PC-3 (cell line): ENCODE measurements around the gene HOXB9. TPM values are rescaled to one million over a fixed set of nuclear protein-coding genes. Genes with fewer than 3 reads are reported as not detected.

ENCODE experiments used
- ATAC-seq: fragments of 200-7000 bp; cut with Tn5 transposase; 2 replicates; pipeline ENCODE4 v1.9.1; 2020; ENCODE audit warnings: mild to moderate bottlenecking, moderate library complexity
- BruUV-seq: library from RNA; stranded (reverse); fragments of 400-500 nt; replicated peaks from 2 replicates; lab custom pipeline; 2021; lab: Mats Ljungman, UMichigan
- CTCF ChIA-PET: fragments of 300-600 bp; sonication (Branson Sonifier 250); formaldehyde crosslinking; loops from one replicate; lab custom pipeline; 2022; ENCODE audit warnings: antibody characterized with exemption; lab: Charles Lee
- POLR2A ChIA-PET: fragments of 300-600 bp; sonication (Branson Sonifier 250); formaldehyde crosslinking; loops from one replicate; lab custom pipeline; 2022; ENCODE audit warnings: antibody characterized with exemption; ENCODE audit not compliant: unreplicated experiment; lab: Charles Lee
- DNase-seq: peaks from one replicate; pipeline ENCODE4 v3.0.0-alpha.2; 2015
- H2AFZ ChIP-seq: fragments of 300-600 bp; sonication (generic); 2 replicates; pipeline ENCODE4 v1.6.0; 2016; ENCODE audit warnings: antibody characterized with exemption, low read length
- H3F3A ChIP-seq: fragments of 300-600 bp; sonication (generic); one replicate; pipeline ENCODE4 v1.6.0; 2017; ENCODE audit warnings: antibody characterized with exemption, low read length, control low read depth, mild to moderate bottlenecking; ENCODE audit not compliant: unreplicated experiment
- H3K27ac ChIP-seq: fragments of 300-600 bp; sonication (generic); 2 replicates; pipeline ENCODE4 v1.5.1; 2016; ENCODE audit warnings: mild to moderate bottlenecking, low read length
- H3K27me3 ChIP-seq: fragments of 300-600 bp; sonication (generic); 2 replicates; pipeline ENCODE4 v1.6.1; 2016; ENCODE audit warnings: low read length, mixed read lengths
- H3K36me3 ChIP-seq: fragments of 300-600 bp; sonication (generic); 2 replicates; pipeline ENCODE4 v1.6.1; 2016; ENCODE audit warnings: low read depth, mixed run types, low read length, mixed read lengths
- H3K4me1 ChIP-seq: fragments of 300-600 bp; sonication (generic); 2 replicates; pipeline ENCODE4 v1.5.1; 2016; ENCODE audit warnings: low read length; ENCODE audit not compliant: insufficient read depth
- H3K4me2 ChIP-seq: fragments of 300-600 bp; sonication (generic); 2 replicates; pipeline ENCODE4 v1.6.0; 2016; ENCODE audit warnings: low read length
- H3K4me3 ChIP-seq: fragments of 300-600 bp; sonication (generic); 2 replicates; pipeline ENCODE4 v1.5.1; 2016; ENCODE audit warnings: mild to moderate bottlenecking, low read length, mixed read lengths
- H3K79me2 ChIP-seq: fragments of 300-600 bp; sonication (generic); 2 replicates; pipeline ENCODE4 v1.6.1; 2017; ENCODE audit warnings: low read length, mixed read lengths
- H3K9ac ChIP-seq: fragments of 300-600 bp; sonication (generic); 2 replicates; pipeline ENCODE4 v1.6.0; 2016; ENCODE audit warnings: mild to moderate bottlenecking, low read length
- H3K9me2 ChIP-seq: fragments of 300-600 bp; sonication (generic); replicated peaks from 2 replicates; pipeline ENCODE4 v1.6.1; 2016; ENCODE audit warnings: mixed run types, low read length, mixed read lengths
- H3K9me3 ChIP-seq: fragments of 300-600 bp; sonication (generic); 2 replicates; pipeline ENCODE4 v1.6.1; 2016; ENCODE audit warnings: low read length, mixed read lengths
- H4K20me1 ChIP-seq: fragments of 300-600 bp; sonication (generic); 2 replicates; pipeline ENCODE4 v1.6.1; 2016; ENCODE audit warnings: low read length, mixed read lengths
- EZH2 ChIP-seq: fragments of 300-600 bp; sonication (generic); IDR thresholded peaks from one replicate; pipeline ENCODE4 v1.6.1; 2017; ENCODE audit warnings: antibody characterized with exemption, mild to moderate bottlenecking, low read length; ENCODE audit not compliant: unreplicated experiment
- EZH2phosphoT487 ChIP-seq: fragments of 300-600 bp; sonication (generic); IDR thresholded peaks from 2 replicates; pipeline ENCODE4 v1.6.1; 2018; ENCODE audit warnings: mild to moderate bottlenecking, antibody characterized with exemption, low read length, borderline replicate concordance
- intact Hi-C: fragments of 100-400 bp; cut with micrococcal nuclease; formaldehyde crosslinking; loops from 2 replicates; pipeline ENCODE4 v1.9.0; 2023
- total RNA-seq: library from RNA; depleted of rRNA; stranded (reverse); fragments of >200 nt; gene quantifications from 2 replicates; pipeline ENCODE4 v1.2.3, GENCODE V29; 2014
- TF ChIP-seq, protein P1 (sequence below): fragments of 300-600 bp; sonication (generic); conservative IDR thresholded peaks from 2 replicates; pipeline ENCODE4 v1.5.1; 2017; ENCODE audit warnings: antibody characterized with exemption, low read depth, mild to moderate bottlenecking, low read length

The HOXB9 gene
- total RNA-seq, 1 experiment from 2014 or later = 7.0 TPM

DNA sequence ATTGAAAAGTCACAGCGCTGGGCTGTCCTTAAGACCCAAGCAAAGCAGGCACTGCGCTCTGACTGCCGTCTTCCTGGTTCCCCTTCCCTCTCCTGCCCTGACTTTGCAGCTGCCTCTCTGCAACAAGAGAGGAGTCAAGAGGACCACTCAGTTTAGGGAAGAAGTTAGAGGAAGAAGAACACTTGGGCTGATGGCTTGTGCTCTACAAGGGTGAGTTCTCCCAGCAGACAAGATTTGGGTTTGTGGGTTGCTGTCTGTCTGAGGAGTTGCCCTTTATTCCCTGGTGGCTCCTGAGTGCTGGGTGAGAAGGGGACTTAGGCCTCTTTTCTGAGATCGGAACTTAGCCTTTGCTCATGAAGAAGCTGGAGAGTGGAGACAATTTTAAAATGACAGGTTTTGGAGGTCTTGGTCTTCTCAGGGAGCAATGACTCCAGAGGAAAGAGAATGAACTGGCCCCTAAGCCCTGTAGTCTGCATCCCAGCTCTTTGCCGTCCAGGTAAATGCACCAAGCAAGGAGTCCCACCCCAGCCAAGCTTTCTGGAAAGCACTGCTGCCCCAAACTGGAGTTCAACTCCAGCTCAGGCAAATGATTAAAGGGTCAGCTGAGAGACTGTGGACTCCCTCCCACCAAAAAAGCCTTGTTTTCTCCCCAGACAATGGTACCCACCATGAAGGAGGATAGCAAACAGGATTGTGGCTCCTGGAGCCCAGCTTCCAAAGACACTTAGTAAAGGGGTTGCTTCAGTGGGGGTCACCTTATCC, 2.7 kb upstream of the HOXB9 start:
- peaks cover 73% of the 10 kb centered on the region for H3K27me3 ChIP-seq
- H3K36me3 ChIP-seq = no peaks in the 10 kb centered on the region
- no peaks in the 10 kb centered on the region for H4K20me1 ChIP-seq
- H3F3A ChIP-seq = no peaks in the 10 kb centered on the region
- no peak overlapping the region for H3K9ac ChIP-seq
- no peak for ATAC-seq
- no peaks in the 10 kb centered on the region for H3K9me2 ChIP-seq
- no peaks in the 10 kb centered on the region for H3K79me2 ChIP-seq
- peaks cover 12% of the 10 kb centered on the region for H3K4me1 ChIP-seq
- TF ChIP-seq, protein P1, sequence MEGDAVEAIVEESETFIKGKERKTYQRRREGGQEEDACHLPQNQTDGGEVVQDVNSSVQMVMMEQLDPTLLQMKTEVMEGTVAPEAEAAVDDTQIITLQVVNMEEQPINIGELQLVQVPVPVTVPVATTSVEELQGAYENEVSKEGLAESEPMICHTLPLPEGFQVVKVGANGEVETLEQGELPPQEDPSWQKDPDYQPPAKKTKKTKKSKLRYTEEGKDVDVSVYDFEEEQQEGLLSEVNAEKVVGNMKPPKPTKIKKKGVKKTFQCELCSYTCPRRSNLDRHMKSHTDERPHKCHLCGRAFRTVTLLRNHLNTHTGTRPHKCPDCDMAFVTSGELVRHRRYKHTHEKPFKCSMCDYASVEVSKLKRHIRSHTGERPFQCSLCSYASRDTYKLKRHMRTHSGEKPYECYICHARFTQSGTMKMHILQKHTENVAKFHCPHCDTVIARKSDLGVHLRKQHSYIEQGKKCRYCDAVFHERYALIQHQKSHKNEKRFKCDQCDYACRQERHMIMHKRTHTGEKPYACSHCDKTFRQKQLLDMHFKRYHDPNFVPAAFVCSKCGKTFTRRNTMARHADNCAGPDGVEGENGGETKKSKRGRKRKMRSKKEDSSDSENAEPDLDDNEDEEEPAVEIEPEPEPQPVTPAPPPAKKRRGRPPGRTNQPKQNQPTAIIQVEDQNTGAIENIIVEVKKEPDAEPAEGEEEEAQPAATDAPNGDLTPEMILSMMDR = no peak
- TF ChIP-seq EZH2phosphoT487 = no peak
- TF ChIP-seq EZH2 = no peak
- ChIA-PET POLR2A (interaction anchor here (0.6 kb wide), 1 partner anchor 34 kb away, joined by 3 read pairs; no protein-coding TSS in a partner anchor), CTCF (interaction anchor here (0.6 kb wide), 1 partner anchor 184 kb away, joined by 3 read pairs; no protein-coding TSS in a partner anchor)
- intact Hi-C loops = no loop called here
- H3K4me2 ChIP-seq = no peak overlapping the region
- H3K9me3 ChIP-seq = no peaks in the 10 kb centered on the region
- no TSS peak for BruUV-seq
- no peak overlapping the region for H3K4me3 ChIP-seq
- DNase-seq = no peak
- no peak overlapping the region for H2AFZ ChIP-seq
- H3K27ac ChIP-seq = no peak overlapping the region

DNA sequence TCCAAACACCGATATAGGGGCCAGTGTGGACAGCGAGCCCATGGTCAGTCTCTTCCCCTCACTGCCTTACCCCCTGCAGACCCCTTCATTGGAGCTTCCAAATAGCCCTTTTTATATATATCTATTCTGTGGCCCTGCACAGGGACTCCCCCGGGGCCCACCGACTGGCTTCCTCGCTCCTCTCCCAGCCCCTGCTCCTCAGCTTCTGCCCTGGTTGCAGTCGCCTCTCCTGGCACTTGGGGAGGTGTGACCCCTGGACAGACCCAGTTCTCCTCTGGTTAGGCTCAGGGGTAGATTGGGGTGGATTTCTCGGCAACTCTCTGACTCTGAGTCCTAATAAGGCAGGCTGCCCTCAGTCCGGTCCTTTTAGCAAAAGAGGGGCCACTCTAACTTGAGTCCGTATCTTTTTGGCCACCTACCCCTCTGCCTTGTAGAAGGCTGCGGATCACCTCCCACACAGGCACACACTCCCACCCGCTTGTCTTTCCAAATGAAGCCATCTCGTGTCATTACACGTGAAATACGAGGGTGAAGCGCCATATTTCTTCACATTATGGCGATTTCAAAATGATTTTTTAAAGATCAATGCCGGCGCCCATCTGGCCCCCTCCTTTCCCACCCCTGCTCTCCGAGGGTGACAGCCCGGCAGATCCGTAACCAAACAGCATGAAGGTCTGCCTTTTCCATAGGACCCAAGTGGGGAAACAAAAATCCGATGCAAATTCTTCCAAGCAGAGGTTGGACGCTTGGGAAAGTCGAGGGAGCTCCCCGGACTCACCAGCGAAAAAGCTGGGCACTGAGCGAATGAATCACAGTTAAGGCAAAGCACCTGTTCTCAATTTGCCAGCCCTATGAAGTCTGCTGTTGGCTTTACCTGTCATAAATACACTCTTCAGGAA, 1.7 kb upstream of the HOXB9 start:
- intact Hi-C loops = no loop called here
- peaks cover 75% of the 10 kb centered on the region for H3K27me3 ChIP-seq
- no peak overlapping the region for H3K27ac ChIP-seq
- H3K4me3 ChIP-seq = no peak overlapping the region
- H3K9ac ChIP-seq = no peak overlapping the region
- no peaks in the 10 kb centered on the region for H3K36me3 ChIP-seq
- H3K9me3 ChIP-seq = no peaks in the 10 kb centered on the region
- no peaks in the 10 kb centered on the region for H3F3A ChIP-seq
- no peak for DNase-seq
- no peak overlapping the region for H3K4me2 ChIP-seq
- no peak overlapping the region for H2AFZ ChIP-seq
- no peak for TF ChIP-seq EZH2phosphoT487
- TF ChIP-seq, protein P1 = no peak
- no peak for TF ChIP-seq EZH2
- H3K9me2 ChIP-seq = no peaks in the 10 kb centered on the region
- ChIA-PET POLR2A (no interaction called here), CTCF (no interaction called here)
- peaks cover 12% of the 10 kb centered on the region for H3K4me1 ChIP-seq
- ATAC-seq = no peak
- H4K20me1 ChIP-seq = no peaks in the 10 kb centered on the region
- no peaks in the 10 kb centered on the region for H3K79me2 ChIP-seq
- BruUV-seq = no TSS peak
